ENCODE results near the gene VIPR2.
"Not testable (repeated sequence)": the region's sequence is repeated elsewhere in the genome, so short reads cannot be mapped to it uniquely, and the experiment has no call there.

VIPR2 gene

GRCh38 chr7:159091041-159091440 lies 53.6 kb downstream of the VIPR2 start:
- DNase-seq (ENCODE audit: low spot score): no peak

GRCh38 chr7:159088016-159088865 lies 56.4 kb downstream of the VIPR2 start:
- DNase-seq (ENCODE audit: low spot score): no peak

GRCh38 chr7:159086301-159086925 lies 58.3 kb downstream of the VIPR2 start:
- no peak for DNase-seq (ENCODE audit: low spot score)

DNA sequence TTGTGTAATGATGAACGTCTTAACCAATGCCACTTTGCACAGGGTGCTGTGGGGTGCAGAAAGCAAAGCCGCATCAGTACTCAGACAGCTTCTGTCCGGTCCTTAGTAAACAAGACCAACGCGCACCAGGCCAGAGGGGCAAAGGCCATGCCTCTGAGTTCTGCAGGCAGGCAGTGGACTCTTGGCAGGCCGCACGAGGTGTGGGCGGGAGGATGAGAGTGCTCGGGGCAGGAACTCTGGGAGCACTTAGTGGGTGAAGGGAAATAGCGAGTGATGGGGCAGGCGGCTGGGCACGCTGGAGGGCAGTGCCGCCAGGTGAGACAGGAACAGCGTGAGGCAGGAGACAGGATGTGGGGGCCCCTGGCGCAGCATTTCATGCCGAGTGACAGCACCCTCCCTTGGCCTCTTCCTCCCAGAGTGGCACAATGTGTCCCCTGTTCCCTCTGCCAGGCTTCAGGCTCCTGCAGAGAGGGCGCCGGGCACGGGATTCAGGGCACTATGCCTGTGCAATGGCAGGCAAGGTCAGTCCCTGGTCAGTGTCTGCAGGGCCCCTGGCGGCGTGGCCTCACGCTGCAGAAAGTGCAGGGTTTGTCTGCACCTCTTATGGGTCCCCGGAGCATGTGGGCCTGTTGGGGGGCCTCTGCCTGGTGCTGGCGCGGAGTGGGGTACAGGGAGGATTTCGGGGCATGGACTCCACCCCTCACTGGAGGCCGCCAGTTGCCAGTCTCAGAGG lies 60.4 kb downstream of the VIPR2 start:
- DNase-seq (ENCODE audit: low spot score): no peak

DNA sequence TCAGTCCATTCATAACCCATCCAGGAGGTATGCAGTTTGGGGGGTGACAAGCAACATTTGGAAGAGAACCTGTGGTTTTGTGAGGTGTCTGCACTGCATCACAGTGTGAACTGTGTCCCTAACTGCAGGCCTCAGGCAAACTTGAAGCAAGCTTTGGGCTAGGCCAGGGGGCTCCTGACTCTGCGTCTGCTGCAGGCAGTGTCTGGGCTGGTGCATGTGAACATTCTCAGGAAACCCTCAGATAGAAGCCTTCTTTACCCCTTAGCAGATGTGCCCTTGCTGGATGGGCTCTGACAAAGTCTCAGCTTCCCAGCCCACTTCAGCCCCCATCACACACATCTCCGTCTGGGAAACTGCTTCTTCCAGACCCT lies 61.0 kb downstream of the VIPR2 start:
- DNase-seq (ENCODE audit: low spot score): no peak

- DNase-seq (ENCODE audit: low spot score): no peak
Measured at GRCh38 chr7:159083001-159083697, 61.5 kb downstream of the VIPR2 start.

GRCh38 chr7:159082075-159082474 lies 62.6 kb downstream of the VIPR2 start:
- not testable (repeated sequence) for DNase-seq (ENCODE audit: low spot score)

DNA sequence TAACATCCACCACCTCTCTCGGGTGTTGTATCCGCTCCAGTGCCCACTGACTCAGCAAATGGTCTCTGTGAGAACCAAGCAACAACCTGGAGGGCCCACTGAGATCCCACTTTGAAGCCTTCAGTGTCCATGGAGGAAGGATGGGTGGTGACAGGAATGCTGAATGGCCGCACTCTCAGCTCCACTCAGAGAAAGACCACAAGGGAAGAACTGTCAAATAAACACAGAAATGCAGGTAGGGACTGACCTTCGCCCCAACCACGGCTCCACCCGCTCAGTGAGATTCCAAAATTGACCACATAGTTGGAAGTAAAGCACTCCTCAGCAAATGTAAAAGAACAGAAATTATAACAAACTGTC lies 65.8 kb downstream of the VIPR2 start:
- DNase-seq (ENCODE audit: low spot score): no peak

DNA sequence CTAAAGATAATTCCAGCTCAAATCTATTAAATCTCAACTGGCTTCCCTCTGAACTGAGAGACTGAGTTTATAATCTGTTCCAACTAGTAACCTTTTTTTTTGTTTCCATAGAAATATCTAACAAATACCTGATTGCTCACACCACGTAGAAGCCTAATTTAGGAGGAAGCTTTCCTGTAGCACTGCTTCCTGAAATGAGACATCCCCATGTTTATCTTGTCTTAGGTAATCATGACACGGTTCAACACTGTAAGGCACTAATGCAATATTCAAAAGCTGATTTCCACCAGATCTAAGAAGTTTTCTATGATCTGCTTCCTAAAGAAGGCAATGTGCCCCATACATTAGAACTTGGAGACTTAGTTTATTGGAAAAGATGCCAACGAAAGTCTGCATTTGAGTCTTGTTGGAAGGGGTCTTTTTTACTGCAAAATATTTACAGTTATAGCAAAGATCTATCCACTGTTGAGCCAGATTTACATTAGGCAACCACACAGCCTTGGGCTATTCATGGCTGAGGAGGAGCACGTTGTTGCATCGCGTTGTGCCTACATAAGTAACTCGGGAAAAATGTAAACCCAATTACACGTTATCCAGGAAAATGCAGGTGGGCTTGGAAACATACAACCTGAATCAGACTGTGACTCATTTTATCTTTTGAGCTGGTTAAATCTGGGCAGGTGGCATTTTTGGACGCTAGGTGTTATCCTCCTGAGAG lies 66.3 kb downstream of the VIPR2 start:
- DNase-seq (ENCODE audit: low spot score): no peak

DNA sequence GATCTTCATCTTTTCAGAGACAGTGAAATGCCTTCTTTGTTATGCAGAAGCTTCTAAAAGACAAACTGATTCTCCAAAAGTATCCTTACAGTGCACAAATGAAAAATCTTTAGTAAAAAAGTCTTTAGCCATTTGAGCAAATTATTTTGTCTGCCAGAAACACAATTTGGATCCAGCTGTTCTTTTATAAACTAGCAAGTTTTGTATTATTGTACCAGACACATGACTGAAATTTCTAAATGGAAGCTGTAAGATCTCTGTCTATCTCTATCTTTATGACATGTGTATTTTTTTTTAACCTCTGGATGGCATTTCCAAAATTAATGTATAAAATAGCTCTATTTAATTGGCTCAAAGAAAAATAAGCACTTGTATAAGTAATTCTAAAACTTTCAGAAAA lies 68.3 kb downstream of the VIPR2 start:
- no peak for DNase-seq (ENCODE audit: low spot score)

GRCh38 chr7:159075563-159076238 lies 69.0 kb downstream of the VIPR2 start:
- DNase-seq (ENCODE audit: low spot score): no peak

- DNase-seq (ENCODE audit: low spot score): no peak
Measured at GRCh38 chr7:159071260-159071659, 73.4 kb downstream of the VIPR2 start.

- no peak for DNase-seq (ENCODE audit: low spot score)
Measured at GRCh38 chr7:159070431-159071148, 74.1 kb downstream of the VIPR2 start.

- no peak for DNase-seq (ENCODE audit: low spot score)
Measured at GRCh38 chr7:159068893-159069448, 75.7 kb downstream of the VIPR2 start.

DNA sequence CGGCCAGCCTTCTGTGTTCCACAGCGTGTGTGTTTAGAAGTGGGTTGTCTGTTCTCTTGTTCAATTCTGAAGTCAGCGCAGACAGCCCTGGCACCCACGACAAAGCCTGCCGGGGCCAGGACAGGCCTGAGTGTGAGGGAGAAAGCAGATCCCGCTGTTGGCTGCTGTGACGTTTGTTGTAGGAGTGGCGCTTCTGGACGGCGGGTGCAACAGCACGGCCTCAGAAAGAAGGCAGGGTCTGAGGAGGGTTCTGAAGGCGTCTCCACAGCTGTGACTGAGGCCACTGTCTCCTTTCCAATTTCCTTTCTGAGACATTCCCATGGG lies 76.2 kb downstream of the VIPR2 start:
- DNase-seq (ENCODE audit: low spot score): no peak

DNA sequence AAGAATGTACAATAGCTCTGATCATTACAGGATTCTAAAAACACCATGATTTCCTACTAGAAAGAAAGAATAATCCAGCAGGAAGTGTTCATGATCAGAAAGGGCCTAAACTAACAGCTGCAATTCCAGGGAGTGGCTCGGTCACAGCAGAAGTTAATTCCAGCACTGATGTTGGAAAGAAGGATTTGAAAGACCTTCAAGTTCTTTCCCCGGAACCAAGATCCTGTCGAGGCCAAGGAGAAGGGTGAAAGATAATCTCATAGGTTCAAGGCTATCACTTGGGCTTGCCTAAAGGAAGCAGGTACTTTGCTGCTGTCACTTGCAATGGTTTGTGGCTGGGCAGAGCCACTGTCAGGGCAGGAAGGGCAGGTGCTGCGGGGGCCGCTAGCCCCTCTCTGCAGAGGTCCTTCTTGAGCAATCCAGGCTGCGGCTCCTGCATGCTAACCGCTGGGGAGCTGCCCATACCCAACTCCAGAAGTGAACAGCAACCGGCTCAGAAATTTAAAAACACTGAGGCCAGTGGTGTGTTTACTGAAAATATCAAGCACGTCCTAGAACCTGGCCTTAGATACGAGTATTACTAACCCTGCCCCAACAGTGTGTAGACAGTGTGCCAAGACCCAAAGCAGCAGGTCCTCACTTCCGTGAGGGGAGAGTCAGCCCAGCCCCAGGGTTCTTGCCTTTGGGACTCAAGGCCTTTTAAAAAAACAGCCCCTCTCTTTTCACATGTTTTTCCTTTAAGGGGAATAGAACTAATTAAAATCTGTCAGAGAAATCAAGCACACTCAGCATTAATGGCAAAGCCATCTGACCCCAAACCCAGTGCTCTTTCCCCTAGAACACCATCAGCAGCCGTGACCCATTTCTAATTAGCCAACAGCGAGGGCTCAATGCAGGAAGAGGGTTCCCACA lies 76.8 kb downstream of the VIPR2 start:
- no peak for DNase-seq (ENCODE audit: low spot score)

DNA sequence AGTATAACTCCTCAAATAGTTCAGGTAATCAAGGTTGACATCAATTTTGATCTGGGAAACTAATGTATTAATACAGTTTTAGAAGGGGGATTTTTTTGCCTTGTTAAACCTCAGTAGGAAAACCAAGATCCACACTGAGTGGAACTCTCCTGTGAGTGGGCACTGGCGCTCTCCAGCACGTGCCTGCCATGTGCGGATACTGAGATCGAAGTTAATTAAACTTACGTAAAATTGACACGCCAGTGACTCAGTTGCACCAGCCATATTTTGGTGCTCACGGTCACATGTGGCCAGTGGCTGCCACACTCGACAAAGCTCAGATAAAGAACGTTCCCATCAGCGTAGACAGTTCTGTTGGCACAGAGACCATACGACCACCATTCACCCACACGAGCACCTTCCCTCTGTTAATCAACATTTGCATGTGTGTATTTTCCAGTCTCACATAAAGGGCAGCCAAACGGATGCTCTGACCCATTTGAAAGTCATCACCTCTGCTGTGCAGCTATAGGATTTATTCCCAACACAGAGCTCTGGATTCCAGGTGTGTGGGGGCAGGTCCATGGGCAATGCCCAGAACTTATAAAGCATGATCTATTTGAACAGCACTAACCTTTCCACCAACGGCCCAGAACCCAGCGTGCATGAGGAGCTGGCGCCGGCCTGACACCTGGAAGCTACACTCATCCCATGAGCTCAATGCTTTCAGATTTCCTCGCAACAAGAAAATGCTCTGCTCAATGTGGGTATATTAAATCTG lies 77.7 kb downstream of the VIPR2 start:
- DNase-seq (ENCODE audit: low spot score): no peak

DNA sequence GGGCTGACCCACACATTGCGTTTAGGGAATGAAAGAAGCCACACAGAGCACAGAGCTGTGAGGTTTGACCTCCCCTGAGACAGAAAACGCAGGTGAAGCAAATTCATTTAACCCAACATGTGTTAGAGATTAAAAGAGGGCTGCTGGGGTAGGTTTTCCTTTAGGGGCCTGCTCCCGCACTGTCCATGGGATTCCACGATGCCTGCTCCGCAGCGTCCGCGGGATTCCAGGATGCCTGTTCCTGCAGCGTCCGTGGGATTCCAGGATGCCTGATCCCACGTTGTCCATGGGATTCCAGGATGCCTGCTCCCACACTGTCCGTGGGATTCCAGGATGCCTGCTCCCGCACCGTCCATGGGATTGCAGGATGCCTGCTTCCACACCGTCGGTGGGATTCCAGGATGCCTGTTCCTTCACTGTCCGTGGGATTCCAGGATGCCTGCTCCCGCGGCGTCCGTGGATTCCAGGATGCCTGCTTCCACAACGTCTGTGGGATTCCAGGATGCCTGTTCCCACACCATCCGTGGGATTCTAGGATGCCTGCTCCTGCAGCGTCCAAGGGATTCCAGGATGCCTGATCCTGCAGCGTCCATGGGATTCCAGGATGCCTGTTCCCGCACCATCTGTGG lies 78.7 kb downstream of the VIPR2 start:
- no peak for DNase-seq (ENCODE audit: low spot score)

Measured in activated CD4-positive, alpha-beta T cell treated with anti-CD3 and anti-CD28 coated beads, Interleukin-2, Interleukin-4, amounts not matched to agents 100 ng/mL and 50 ng/mL, durations not matched to agents 16 hours and 8 hours (primary cell).